Ishikawa (cell line): ENCODE measurements around the gene HIBADH.

Source experiments
- CEBPB ChIP-seq: IDR thresholded peaks from 2 replicates; pipeline ENCODE4 v1.6.1; 2012
- CREB1 ChIP-seq: IDR thresholded peaks from 2 replicates; pipeline ENCODE4 v1.6.1; 2012; ENCODE audit warnings: low read depth
- EGR1 ChIP-seq: IDR thresholded peaks from 2 replicates; pipeline ENCODE4 v1.6.1; 2012
- EP300 ChIP-seq: IDR thresholded peaks from 2 replicates; pipeline ENCODE4 v1.6.1; 2012; ENCODE audit warnings: borderline replicate concordance
- FOXM1 ChIP-seq: IDR thresholded peaks from 2 replicates; pipeline ENCODE4 v1.6.1; 2012; ENCODE audit warnings: low read depth, borderline replicate concordance
- MAX ChIP-seq: IDR thresholded peaks from 2 replicates; pipeline ENCODE4 v1.6.1; 2012
- NFIC ChIP-seq: IDR thresholded peaks from 2 replicates; pipeline ENCODE4 v1.6.1; 2012
- RAD21 ChIP-seq: IDR thresholded peaks from 2 replicates; pipeline ENCODE4 v1.6.1; 2012; ENCODE audit warnings: low read depth
- REST ChIP-seq: IDR thresholded peaks from 2 replicates; pipeline ENCODE4 v1.6.1; 2012; ENCODE audit warnings: low read depth, mild to moderate bottlenecking
- TAF1 ChIP-seq: IDR thresholded peaks from 2 replicates; pipeline ENCODE4 v1.6.1; 2012; ENCODE audit warnings: low read depth, mild to moderate bottlenecking
- TCF12 ChIP-seq: IDR thresholded peaks from 2 replicates; pipeline ENCODE4 v1.6.1; 2012; ENCODE audit warnings: low read depth
- TEAD4 ChIP-seq: IDR thresholded peaks from 2 replicates; pipeline ENCODE4 v1.6.1; 2012
- YY1 ChIP-seq: IDR thresholded peaks from 2 replicates; pipeline ENCODE4 v1.6.1; 2012; ENCODE audit warnings: low read depth
- ZBTB7A ChIP-seq: IDR thresholded peaks from 2 replicates; pipeline ENCODE4 v1.6.1; 2012; ENCODE audit warnings: low read depth
- TF ChIP-seq, protein P1 (sequence below): IDR thresholded peaks from 2 replicates; pipeline ENCODE4 v1.6.1; 2012

Gene HIBADH

DNA sequence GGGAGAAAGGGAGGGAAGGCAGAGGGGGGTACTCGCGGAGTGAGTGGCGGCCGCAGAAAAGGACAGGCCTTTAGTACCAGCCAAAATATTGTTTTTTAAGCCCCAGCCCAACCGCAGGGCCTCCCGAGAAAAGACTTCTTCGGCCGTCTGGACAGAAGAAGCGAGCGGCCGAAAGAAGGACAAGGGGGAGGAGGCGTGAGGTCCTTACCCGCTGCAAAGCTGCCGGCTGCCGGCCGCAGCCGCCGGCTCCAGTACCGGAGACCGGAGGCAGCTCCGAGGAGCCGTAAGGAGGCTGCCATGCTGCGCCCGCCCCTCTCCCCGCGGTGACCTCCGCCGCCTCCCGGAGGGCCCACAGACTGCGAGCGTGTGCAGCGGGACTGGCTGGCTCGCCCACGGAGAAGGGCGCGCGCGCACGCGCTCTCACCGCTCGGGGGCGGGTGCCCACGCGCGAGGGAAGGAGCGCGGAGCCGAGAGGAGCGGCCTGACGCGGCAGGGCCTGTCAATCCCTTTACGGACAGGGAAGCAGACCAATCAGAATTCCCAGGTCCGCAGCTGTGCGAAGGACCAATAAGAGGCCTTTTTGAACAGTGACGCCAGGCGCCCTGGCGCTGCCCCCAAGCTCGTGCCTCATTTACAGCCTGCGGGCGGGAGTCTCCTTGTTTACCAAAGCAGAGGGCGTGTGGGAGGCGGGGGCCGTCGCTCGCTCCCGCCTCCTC is at the start of gene HIBADH:
HIBADH (minus strand) TSS at position 394 of the 716 bp plus-strand sequence; CDS start at position 299, 95 bp downstream.
- TF ChIP-seq CREB1 (peak; percentile 76), RAD21 (no peak), TAF1 (peak; percentile 78), TCF12 (no peak; the same call in 1 of the 2 replicates), FOXM1 (no peak), CEBPB (no peak), EP300 (no peak), ZBTB7A (peak; percentile 33; the same call in 1 of the 2 replicates), REST (no peak), NFIC (0 out of 2 replicates have a peak, but pooled peaks have one; percentile 13), EGR1 (peak; percentile 91), TEAD4 (0 out of 2 replicates have a peak, but pooled peaks have one; percentile 2), YY1 (peak; percentile 69; the same call in 1 of the 2 replicates), MAX (peak; percentile 84)
- TF ChIP-seq, protein P1, sequence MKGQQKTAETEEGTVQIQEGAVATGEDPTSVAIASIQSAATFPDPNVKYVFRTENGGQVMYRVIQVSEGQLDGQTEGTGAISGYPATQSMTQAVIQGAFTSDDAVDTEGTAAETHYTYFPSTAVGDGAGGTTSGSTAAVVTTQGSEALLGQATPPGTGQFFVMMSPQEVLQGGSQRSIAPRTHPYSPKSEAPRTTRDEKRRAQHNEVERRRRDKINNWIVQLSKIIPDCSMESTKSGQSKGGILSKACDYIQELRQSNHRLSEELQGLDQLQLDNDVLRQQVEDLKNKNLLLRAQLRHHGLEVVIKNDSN = no peak

- TF ChIP-seq CREB1 = no peak
- no peak for TF ChIP-seq TEAD4
- TF ChIP-seq ZBTB7A = no peak
- no peak for TF ChIP-seq YY1
- TF ChIP-seq TCF12 = no peak
- no peak for TF ChIP-seq NFIC
- TF ChIP-seq RAD21 = no peak
- TF ChIP-seq REST = no peak
- no peak for TF ChIP-seq EGR1
- no peak for TF ChIP-seq FOXM1
- no peak for TF ChIP-seq EP300
- TF ChIP-seq CEBPB = no peak
- no peak for TF ChIP-seq MAX
- no peak for TF ChIP-seq TAF1
- TF ChIP-seq, protein P1 = no peak
These were observed 49.5 kb upstream of the HIBADH start for GRCh38 chr7:27712217-27712616.

DNA sequence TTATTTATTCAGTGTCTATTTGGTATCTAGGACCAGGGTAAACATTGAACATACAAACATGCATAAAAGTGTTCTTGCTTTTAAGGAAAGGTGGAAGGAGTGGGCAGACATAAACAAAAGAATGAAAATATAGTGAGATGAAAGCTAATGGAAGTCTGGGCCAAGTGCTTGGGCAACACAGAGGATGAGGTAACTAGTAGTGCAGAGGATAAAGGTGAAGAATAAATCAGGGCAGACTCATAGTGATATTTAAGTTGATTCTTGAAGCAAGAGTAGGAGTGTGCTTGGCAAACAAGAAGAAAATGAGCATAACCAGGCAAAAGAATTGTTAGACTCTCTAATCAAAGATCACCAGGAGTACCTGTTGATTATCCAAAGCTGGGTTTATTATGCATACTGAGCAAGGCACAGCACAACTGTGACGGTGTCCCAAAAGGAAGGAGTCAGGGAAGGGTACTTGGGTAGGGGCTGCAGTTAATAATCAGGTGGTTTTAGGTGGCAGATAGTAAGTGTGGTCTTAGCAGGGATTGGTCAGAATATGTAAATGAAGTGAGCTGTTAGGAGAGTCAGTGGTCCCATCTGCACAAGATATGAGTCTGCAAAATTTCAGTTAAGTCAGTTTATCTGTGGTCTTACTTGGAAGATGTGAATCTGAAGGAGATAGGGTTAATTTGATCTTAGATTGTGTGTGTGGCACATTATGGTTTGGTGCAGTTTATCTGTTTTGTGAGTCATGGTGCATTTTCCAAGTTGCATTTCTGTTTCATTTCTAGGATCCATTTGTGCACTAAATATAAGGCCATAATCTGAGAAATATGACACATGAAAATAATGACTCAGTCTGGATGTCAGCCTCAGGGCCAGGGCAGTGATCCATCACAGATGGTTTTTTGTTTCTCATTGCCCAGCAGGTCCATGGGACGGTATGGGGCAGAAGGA is 46.7 kb upstream of the HIBADH start:
- no peak for TF ChIP-seq TEAD4
- no peak for TF ChIP-seq NFIC
- TF ChIP-seq, protein P1 = no peak
- TF ChIP-seq ZBTB7A = no peak
- no peak for TF ChIP-seq MAX
- no peak for TF ChIP-seq REST
- no peak for TF ChIP-seq CEBPB
- TF ChIP-seq FOXM1 = no peak
- TF ChIP-seq TCF12 = no peak
- TF ChIP-seq RAD21 = no peak
- TF ChIP-seq YY1 = no peak
- no peak for TF ChIP-seq CREB1
